Common myeloid progenitor, CD34-positive (primary cell): ENCODE results near the gene MTHFSD.

Experiments
- CTCF ChIA-PET: fragments of 350-600 bp; sonication (Branson Sonifier 250); formaldehyde crosslinking; loops from one replicate; lab custom pipeline; 2021; ENCODE audit warnings: antibody characterized with exemption; lab: Charles Lee
- POLR2A ChIA-PET: fragments of 350-600 bp; sonication (Branson Sonifier 250); formaldehyde crosslinking; loops from one replicate; lab custom pipeline; 2021; ENCODE audit warnings: antibody characterized with exemption; lab: Charles Lee
- DNase-seq, 3 donors: peaks; one replicate each; pipeline versions ENCODE4 v3.0.0 to v3.0.0-alpha.2; 2013
- H3K27ac ChIP-seq, 2 experiments: 1 replicate in 1 of 2; 2 replicates in 1 of 2; pipeline ENCODE4 v1.7.0; 2013; ENCODE audit warnings: inconsistent platforms in 2 of 2, low read length in 2 of 2, mild to moderate bottlenecking in 2 of 2, low read depth in 1 of 2, moderate library complexity in 1 of 2; ENCODE audit not compliant: severe bottlenecking in 2 of 2, insufficient read depth in 1 of 2, poor library complexity in 1 of 2
- H3K27me3 ChIP-seq, 5 experiments: replicated peaks in 2 of 5; 1 replicate in 3 of 5; 2 replicates in 2 of 5; pipeline versions ENCODE4 v1.6.1 to v1.7.0; 2013; ENCODE audit warnings: low read length in 4 of 5, mild to moderate bottlenecking in 2 of 5, moderate library complexity in 2 of 5, inconsistent platforms in 1 of 5; ENCODE audit not compliant: insufficient read depth in 5 of 5, control insufficient read depth in 4 of 5
- H3K36me3 ChIP-seq, 4 experiments: 1 replicate in 2 of 4; 2 replicates in 2 of 4; pipeline versions ENCODE4 v1.6.1 to v1.7.0; 2013; ENCODE audit warnings: low read length in 3 of 4, control low read depth in 1 of 4, mild to moderate bottlenecking in 1 of 4; ENCODE audit not compliant: control insufficient read depth in 4 of 4, insufficient read depth in 4 of 4
- H3K4me1 ChIP-seq, 4 experiments: 1 replicate in 3 of 4; 2 replicates in 1 of 4; pipeline versions ENCODE4 v1.6.1 to v1.7.1; 2013; ENCODE audit warnings: low read length in 3 of 4, mild to moderate bottlenecking in 3 of 4, control low read depth in 1 of 4, inconsistent platforms in 1 of 4, moderate library complexity in 1 of 4; ENCODE audit not compliant: control insufficient read depth in 4 of 4, insufficient read depth in 4 of 4; ENCODE audit errors: control extremely low read depth in 1 of 4
- H3K4me3 ChIP-seq, 7 experiments: 1 replicate in 4 of 7; 2 replicates in 3 of 7; pipeline versions ENCODE4 v1.5.1 to v1.7.0; 2013; ENCODE audit warnings: mild to moderate bottlenecking in 7 of 7, low read length in 6 of 7, moderate library complexity in 6 of 7, inconsistent platforms in 2 of 7, low read depth in 2 of 7, control low read depth in 1 of 7; ENCODE audit not compliant: insufficient read depth in 4 of 7, control insufficient read depth in 1 of 7; ENCODE audit errors: extremely low read depth in 1 of 7
- H3K9me3 ChIP-seq, 5 experiments: 1 replicate in 4 of 5; 2 replicates in 1 of 5; pipeline versions ENCODE4 v1.6.1 to v1.7.1; 2013; ENCODE audit warnings: low read length in 4 of 5, mild to moderate bottlenecking in 2 of 5, inconsistent platforms in 1 of 5, low read depth in 1 of 5, moderate library complexity in 1 of 5; ENCODE audit not compliant: control insufficient read depth in 4 of 5, insufficient read depth in 2 of 5; ENCODE audit errors: control extremely low read depth in 1 of 5
- WGBS: methylation state at CpG from one replicate; pipeline ENCODE4 v1.1.5; 2013; ENCODE audit not compliant: insufficient coverage; 5-methylcytosine and 5-hydroxymethylcytosine counted together

Gene MTHFSD

GRCh38 chr16:86498155-86498670 lies 56.8 kb downstream of the MTHFSD start:
- Histone ChIP-seq H3K4me3 (no peak overlapping the region), H3K27me3 (peaks cover 5 to 100% (median 50%) of the 10 kb centered on the region in 5 experiments)
- WGBS: 9% methylated on average over 17 of the region's 29 CpGs

GRCh38 chr16:86497551-86498021 lies 57.4 kb downstream of the MTHFSD start:
- Histone ChIP-seq H3K27ac (no peak overlapping the region), H3K27me3 (peaks cover 2 to 100% (median 49%) of the 10 kb centered on the region in 5 experiments), H3K4me1 (peaks cover 0 to 2% (median 0%) of the 10 kb centered on the region in 4 experiments), H3K4me3 (no peak overlapping the region), H3K9me3 (peaks cover 0 to 2% (median 0%) of the 10 kb centered on the region in 5 experiments), H3K36me3 (no peaks in the 10 kb centered on the region)
- WGBS: 7% methylated on average over 20 of the region's 44 CpGs
- no peak for DNase-seq
- CTCF ChIA-PET: no interaction called here
- POLR2A ChIA-PET: no interaction called here

More at GRCh38 chr16:86498155-86498670, 56.8 kb downstream of the MTHFSD start:
- CTCF ChIA-PET: no interaction called here
- Histone ChIP-seq H3K36me3 (no peaks in the 10 kb centered on the region), H3K9me3 (peaks cover 0 to 2% (median 0%) of the 10 kb centered on the region in 5 experiments), H3K4me1 (peaks cover 0 to 2% (median 0%) of the 10 kb centered on the region in 4 experiments), H3K27ac (no peak overlapping the region)
- DNase-seq: no peak
- POLR2A ChIA-PET: no interaction called here

GRCh38 chr16:86496929-86497461 lies 58.0 kb downstream of the MTHFSD start:
- peaks cover 2 to 100% (median 49%) of the 10 kb centered on the region in 5 experiments for H3K27me3 ChIP-seq
- H3K36me3 ChIP-seq: no peaks in the 10 kb centered on the region
- POLR2A ChIA-PET: no interaction called here
- CTCF ChIA-PET: no interaction called here
- no peak overlapping the region for H3K27ac ChIP-seq
- 5% methylated on average over 38 of the region's 45 CpGs for WGBS
- H3K9me3 ChIP-seq: peaks cover 0 to 2% (median 0%) of the 10 kb centered on the region in 5 experiments
- no peak for DNase-seq
- no peak overlapping the region for H3K4me3 ChIP-seq
- peaks cover 0 to 2% (median 0%) of the 10 kb centered on the region in 4 experiments for H3K4me1 ChIP-seq

DNA sequence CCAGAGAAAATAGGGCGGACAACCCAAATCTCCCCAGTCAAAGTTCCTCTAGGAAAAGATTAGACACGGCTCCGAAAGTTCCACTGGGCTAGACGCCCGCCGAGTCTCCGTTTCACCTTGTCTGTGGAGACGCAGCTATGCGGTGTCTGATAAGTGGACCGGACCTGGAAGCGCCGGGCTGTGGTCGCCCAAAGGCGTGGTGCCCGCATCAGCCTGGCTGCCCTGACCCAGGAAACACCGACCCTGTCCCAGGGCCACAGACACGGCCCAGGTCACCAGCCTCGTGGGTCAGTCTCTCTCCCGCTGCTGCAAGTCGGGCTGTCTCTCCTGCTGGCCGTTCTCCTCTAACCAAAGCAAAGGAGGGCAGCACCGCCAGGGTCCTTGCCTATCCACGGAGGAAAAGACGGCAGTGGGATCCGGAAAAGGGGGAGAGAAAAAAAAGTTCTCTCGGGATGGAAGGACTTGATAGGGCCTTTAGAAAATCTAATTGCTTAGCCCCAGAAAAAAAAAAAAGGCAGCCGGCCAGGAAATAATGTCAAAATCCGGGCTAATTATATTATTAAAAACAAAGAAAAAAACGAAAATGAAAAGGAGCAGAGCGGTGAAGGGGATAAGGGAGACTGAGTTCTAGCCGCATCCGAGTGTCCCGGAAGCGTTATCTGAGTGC lies 58.6 kb downstream of the MTHFSD start:
- no peak overlapping the region for H3K27ac ChIP-seq
- CTCF ChIA-PET: no interaction called here

GRCh38 chr16:86495756-86496261 lies 59.2 kb downstream of the MTHFSD start:
- Histone ChIP-seq H3K4me1 (peaks cover 0 to 2% (median 0%) of the 10 kb centered on the region in 4 experiments), H3K36me3 (no peaks in the 10 kb centered on the region), H3K27me3 (peaks cover 9 to 100% (median 46%) of the 10 kb centered on the region in 5 experiments), H3K27ac (no peak overlapping the region), H3K9me3 (peaks cover 0 to 2% (median 0%) of the 10 kb centered on the region in 5 experiments), H3K4me3 (no peak overlapping the region)
- ChIA-PET CTCF (no interaction called here), POLR2A (no interaction called here)
- DNase-seq: no peak
- 15% methylated on average over 13 of the region's 16 CpGs for WGBS

More for the DNA sequence above, 58.6 kb downstream of the MTHFSD start:
- no peaks in the 10 kb centered on the region for H3K36me3 ChIP-seq
- peaks cover 0 to 2% (median 0%) of the 10 kb centered on the region in 4 experiments for H3K4me1 ChIP-seq
- POLR2A ChIA-PET: no interaction called here
- no peak overlapping the region for H3K4me3 ChIP-seq
- 6% methylated on average over 23 of the region's 34 CpGs for WGBS
- H3K27me3 ChIP-seq: peaks cover 5 to 100% (median 46%) of the 10 kb centered on the region in 5 experiments
- DNase-seq: no peak
- peaks cover 0 to 2% (median 0%) of the 10 kb centered on the region in 5 experiments for H3K9me3 ChIP-seq

GRCh38 chr16:86495357-86495701 lies 59.7 kb downstream of the MTHFSD start:
- H3K27ac ChIP-seq: no peak overlapping the region
- WGBS: 14% methylated on average over 5 of the region's 10 CpGs
- no peak for DNase-seq
- ChIA-PET POLR2A (no interaction called here), CTCF (no interaction called here)
- peaks cover 0 to 2% (median 0%) of the 10 kb centered on the region in 5 experiments for H3K9me3 ChIP-seq
- peaks cover 9 to 100% (median 46%) of the 10 kb centered on the region in 5 experiments for H3K27me3 ChIP-seq
- H3K36me3 ChIP-seq: no peaks in the 10 kb centered on the region
- H3K4me3 ChIP-seq: no peak overlapping the region
- H3K4me1 ChIP-seq: peaks cover 0 to 2% (median 0%) of the 10 kb centered on the region in 4 experiments
